ENCODE data around the gene PIK3R1.

The PIK3R1 gene

GRCh38 chr5:68299575-68299974 lies 84.0 kb downstream of the PIK3R1 start:
- DNase-seq, result no peak

- no peak for DNase-seq
Measured at GRCh38 chr5:68303038-68303738, 87.6 kb downstream of the PIK3R1 start.

GRCh38 chr5:68303754-68304420 lies 88.3 kb downstream of the PIK3R1 start:
- no peak for DNase-seq

- DNase-seq, result no peak
Measured at GRCh38 chr5:68304421-68305052, 89.0 kb downstream of the PIK3R1 start.

GRCh38 chr5:68305223-68305870 lies 89.8 kb downstream of the PIK3R1 start:
- no peak for DNase-seq

- peak in 1 of 2 experiments; percentile 43 for DNase-seq
Measured at GRCh38 chr5:68306361-68307014, 90.9 kb downstream of the PIK3R1 start.

GRCh38 chr5:68313336-68313735 lies 97.8 kb downstream of the PIK3R1 start:
- DNase-seq, result no peak

GRCh38 chr5:68314465-68314864 lies 98.9 kb downstream of the PIK3R1 start:
- DNase-seq, result no peak

- DNase-seq, result no peak
Measured at GRCh38 chr5:68315679-68316271, 100.2 kb downstream of the PIK3R1 start.

- no peak for DNase-seq
Measured at GRCh38 chr5:68316469-68316868, 100.9 kb downstream of the PIK3R1 start.

- no peak for DNase-seq
Measured at GRCh38 chr5:68317646-68318045, 102.1 kb downstream of the PIK3R1 start.

- no peak for DNase-seq
Measured at GRCh38 chr5:68318955-68319705, 103.6 kb downstream of the PIK3R1 start.

GRCh38 chr5:68319706-68320412 lies 104.3 kb downstream of the PIK3R1 start:
- no peak for DNase-seq

GRCh38 chr5:68320413-68320986 lies 104.9 kb downstream of the PIK3R1 start:
- no peak for DNase-seq

GRCh38 chr5:68325065-68325580 lies 109.6 kb downstream of the PIK3R1 start:
- no peak for DNase-seq

- no peak for DNase-seq
Measured at GRCh38 chr5:68329554-68330255, 114.1 kb downstream of the PIK3R1 start.

- no peak for DNase-seq
Measured at GRCh38 chr5:68330574-68330973, 115.0 kb downstream of the PIK3R1 start.

GRCh38 chr5:68331192-68332079 lies 115.9 kb downstream of the PIK3R1 start:
- no peak for DNase-seq

GRCh38 chr5:68332080-68332451 lies 116.5 kb downstream of the PIK3R1 start:
- no peak for DNase-seq
